ENCODE results near the gene VAV3. TPM values are rescaled to one million over a fixed set of nuclear protein-coding genes. Genes with fewer than 3 reads are reported as not detected.
"Not testable (repeated sequence)": the region's sequence is repeated elsewhere in the genome, so short reads cannot be mapped to it uniquely, and the experiment has no call there.

Gene VAV3
- total RNA-seq, 1 experiment from 2014 or later = 0.57 TPM

- Mint-ChIP-seq H3K27me3 (ENCODE audit: insufficient read depth, unreplicated experiment) (no peaks in the 10 kb centered on the region), H3K4me1 (ENCODE audit: low read depth, unreplicated experiment) (peaks cover 10% of the 10 kb centered on the region), H3K27ac (ENCODE audit: unreplicated experiment) (no peak overlapping the region), H3K4me3 (ENCODE audit: unreplicated experiment) (no peak overlapping the region), H3K9me3 (ENCODE audit: unreplicated experiment) (no peaks in the 10 kb centered on the region), H3K36me3 (ENCODE audit: insufficient read depth, unreplicated experiment) (no peaks in the 10 kb centered on the region)
- TF ChIP-seq CTCF (IDR thresholded peaks at IDR 0.05; ENCODE audit: insufficient read depth in 1 of 2, low read depth in 1 of 2, low read length in 1 of 2, severe bottlenecking in 1 of 2, unreplicated experiment in 1 of 2) = no peak
- DNase-seq = no peak
- Histone ChIP-seq H3K36me3 (ENCODE audit: control insufficient read depth, insufficient read depth, low read length) (no peaks in the 10 kb centered on the region), H3K27me3 (replicated peaks; ENCODE audit: control insufficient read depth, insufficient read depth, low read length) (no peaks in the 10 kb centered on the region), H3K4me1 (no peaks in the 10 kb centered on the region), H3K4me3 (ENCODE audit: low read depth, low read length) (no peak overlapping the region), H3K9me3 (no peaks in the 10 kb centered on the region)
- POLR2A ChIA-PET = no interaction called here
- intact Hi-C loops (cut with micrococcal nuclease; ENCODE audit: unreplicated experiment) = loop anchor here (10.0 kb wide), 1 partner anchor 205 kb away; no protein-coding TSS in a partner anchor
- CTCF ChIA-PET = no interaction called here
- BruUV-seq (replicated peaks) = no TSS peak
These were observed 225.3 kb downstream of the VAV3 start for GRCh38 chr1:107739651-107740050.

DNA sequence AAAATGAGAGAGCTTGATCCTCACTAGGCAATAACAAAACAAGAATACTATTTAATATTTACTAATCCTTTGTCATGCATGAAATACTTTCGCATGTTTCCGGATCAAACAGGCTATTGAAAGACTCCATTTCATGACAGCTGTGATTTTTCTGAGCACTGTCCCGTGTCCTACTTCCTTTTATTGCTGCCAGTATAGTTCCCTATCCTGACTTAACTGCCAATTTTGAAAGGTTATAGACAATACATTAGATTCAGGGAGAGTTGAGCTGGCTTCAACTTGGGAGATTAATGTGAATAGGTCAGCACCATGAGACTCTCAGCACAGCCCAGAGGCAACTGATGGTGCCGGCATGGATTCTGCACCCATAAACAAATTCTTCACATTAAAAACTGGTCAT lies 225.8 kb downstream of the VAV3 start:
- Histone ChIP-seq H3K27me3 (replicated peaks; ENCODE audit: control insufficient read depth, insufficient read depth, low read length) (no peaks in the 10 kb centered on the region), H3K36me3 (ENCODE audit: control insufficient read depth, insufficient read depth, low read length) (no peaks in the 10 kb centered on the region), H3K4me3 (ENCODE audit: low read depth, low read length) (no peak overlapping the region), H3K4me1 (no peaks in the 10 kb centered on the region), H3K9me3 (no peaks in the 10 kb centered on the region)
- Mint-ChIP-seq H3K9me3 (ENCODE audit: unreplicated experiment) (no peaks in the 10 kb centered on the region), H3K36me3 (ENCODE audit: insufficient read depth, unreplicated experiment) (no peaks in the 10 kb centered on the region), H3K27ac (ENCODE audit: unreplicated experiment) (no peak overlapping the region), H3K27me3 (ENCODE audit: insufficient read depth, unreplicated experiment) (no peaks in the 10 kb centered on the region), H3K4me3 (ENCODE audit: unreplicated experiment) (no peak overlapping the region), H3K4me1 (ENCODE audit: low read depth, unreplicated experiment) (peaks cover 10% of the 10 kb centered on the region)
- no TSS peak for BruUV-seq (replicated peaks)
- TF ChIP-seq CTCF (IDR thresholded peaks at IDR 0.05; ENCODE audit: insufficient read depth in 1 of 2, low read depth in 1 of 2, low read length in 1 of 2, severe bottlenecking in 1 of 2, unreplicated experiment in 1 of 2) = no peak
- intact Hi-C loops (cut with micrococcal nuclease; ENCODE audit: unreplicated experiment) = no loop called here
- no peak for DNase-seq
- ChIA-PET POLR2A (no interaction called here), CTCF (interaction anchor here (0.6 kb wide), 1 partner anchor 187 kb away, joined by 6 read pairs; no protein-coding TSS in a partner anchor)

DNA sequence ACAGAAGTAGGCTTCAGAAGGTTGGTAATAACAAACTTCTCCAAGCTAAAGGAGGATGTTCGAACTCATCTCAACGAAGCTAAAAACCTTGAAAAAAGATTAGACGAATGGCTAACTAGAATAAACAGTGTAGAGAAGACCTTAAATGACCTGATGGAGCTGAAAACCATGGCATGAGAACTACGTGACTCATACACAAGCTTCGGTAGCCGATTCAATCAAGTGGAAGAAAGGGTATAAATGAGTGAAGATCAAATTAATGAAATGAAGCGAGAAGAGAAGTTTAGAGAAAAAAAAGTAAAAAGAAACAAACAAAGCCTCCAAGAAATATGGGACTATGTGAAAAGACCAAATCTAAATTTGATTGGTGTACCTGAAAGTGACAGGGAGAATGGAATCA lies 231.6 kb downstream of the VAV3 start:
- CTCF ChIA-PET; POLR2A ChIA-PET; H3K9me3 ChIP-seq; intact Hi-C loops (cut with micrococcal nuclease; ENCODE audit: unreplicated experiment); H3K27me3 ChIP-seq (replicated peaks; ENCODE audit: control insufficient read depth, insufficient read depth, low read length); BruUV-seq (replicated peaks); H3K9me3 Mint-ChIP-seq (ENCODE audit: unreplicated experiment); H3K36me3 ChIP-seq (ENCODE audit: control insufficient read depth, insufficient read depth, low read length); H3K4me3 ChIP-seq (ENCODE audit: low read depth, low read length); H3K4me3 Mint-ChIP-seq (ENCODE audit: unreplicated experiment); H3K27me3 Mint-ChIP-seq (ENCODE audit: insufficient read depth, unreplicated experiment); DNase-seq; H3K36me3 Mint-ChIP-seq (ENCODE audit: insufficient read depth, unreplicated experiment); H3K27ac Mint-ChIP-seq (ENCODE audit: unreplicated experiment); H3K4me1 Mint-ChIP-seq (ENCODE audit: low read depth, unreplicated experiment); H3K4me1 ChIP-seq: not testable (repeated sequence)

GRCh38 chr1:107727866-107728265 lies 237.1 kb downstream of the VAV3 start:
- Mint-ChIP-seq H3K36me3 (ENCODE audit: insufficient read depth, unreplicated experiment) (no peaks in the 10 kb centered on the region), H3K27ac (ENCODE audit: unreplicated experiment) (no peak overlapping the region), H3K4me3 (ENCODE audit: unreplicated experiment) (no peak overlapping the region), H3K9me3 (ENCODE audit: unreplicated experiment) (no peaks in the 10 kb centered on the region), H3K4me1 (ENCODE audit: low read depth, unreplicated experiment) (no peaks in the 10 kb centered on the region), H3K27me3 (ENCODE audit: insufficient read depth, unreplicated experiment) (no peaks in the 10 kb centered on the region)
- TF ChIP-seq CTCF (IDR thresholded peaks at IDR 0.05; ENCODE audit: insufficient read depth in 1 of 2, low read depth in 1 of 2, low read length in 1 of 2, severe bottlenecking in 1 of 2, unreplicated experiment in 1 of 2) = no peak
- no TSS peak for BruUV-seq (replicated peaks)
- Histone ChIP-seq H3K27me3 (replicated peaks; ENCODE audit: control insufficient read depth, insufficient read depth, low read length) (no peaks in the 10 kb centered on the region), H3K9me3 (no peaks in the 10 kb centered on the region), H3K4me3 (ENCODE audit: low read depth, low read length) (no peak overlapping the region), H3K36me3 (ENCODE audit: control insufficient read depth, insufficient read depth, low read length) (no peaks in the 10 kb centered on the region), H3K4me1 (no peaks in the 10 kb centered on the region)
- DNase-seq = no peak
- CTCF ChIA-PET = no interaction called here
- intact Hi-C loops (cut with micrococcal nuclease; ENCODE audit: unreplicated experiment) = no loop called here
- POLR2A ChIA-PET = no interaction called here

Data from Caco-2 (cell line).